ENCODE results near the gene ODAPH. TPM values are rescaled to one million over a fixed set of nuclear protein-coding genes. Genes with fewer than 3 reads are reported as not detected.
A peak's percentile ranks its signal among the peaks of the same experiment; 100 is the strongest.

The ODAPH gene
- polyA plus RNA-seq, 1 of the 3 experiments (the other 2 are of a cell fraction) = 0.03 TPM

DNA sequence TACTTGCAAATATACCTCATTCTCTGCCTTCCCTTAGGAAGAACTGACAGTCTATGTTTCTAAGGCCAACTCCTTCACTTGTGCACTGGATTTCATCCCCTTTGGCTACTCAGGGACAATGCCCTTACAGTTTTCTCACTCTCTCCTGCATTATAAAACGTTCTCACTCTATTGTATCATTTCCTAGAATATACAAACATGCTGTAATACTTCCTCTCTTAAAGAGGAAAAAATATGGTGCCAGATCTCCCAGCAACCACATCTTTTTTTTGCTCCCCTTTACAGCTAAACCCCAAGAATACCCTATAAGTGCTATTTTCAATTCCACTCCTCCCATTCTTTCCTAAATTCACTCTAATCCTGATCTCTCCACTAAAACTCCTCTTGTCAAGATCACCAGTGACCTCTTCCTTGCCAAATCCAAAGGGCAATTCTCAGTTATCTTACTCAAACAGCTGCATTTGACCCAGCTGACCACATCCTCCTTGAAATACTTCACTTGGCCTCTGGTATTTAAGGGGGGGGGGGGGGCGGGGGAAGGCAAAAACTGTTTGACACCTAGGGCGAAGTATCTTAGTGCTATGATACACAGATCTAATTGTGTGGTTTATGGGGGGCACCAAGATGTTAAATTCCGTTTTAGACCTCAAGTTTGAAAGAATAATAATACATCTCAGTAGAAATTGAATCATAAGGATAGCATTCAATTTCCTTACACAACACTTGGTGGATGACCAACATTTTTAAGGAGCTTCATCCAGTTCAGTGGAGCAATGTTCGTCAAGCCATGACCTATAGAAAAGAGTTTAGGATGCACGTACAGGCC is 43.3 kb upstream of the ODAPH start:
- no peak overlapping the region for H3K9ac ChIP-seq
- no peaks in the 10 kb centered on the region for H3F3A ChIP-seq (replicated peaks; ENCODE audit: insufficient read depth)
- peaks cover 22 to 33% of the 10 kb centered on the region in 2 experiments for H3K36me3 ChIP-seq (replicated peaks in 1 of 2; ENCODE audit: control insufficient read depth in 1 of 2, insufficient read depth in 2 of 2, low read length in 1 of 2)
- ChIA-PET CTCF (interaction anchor here (1.3 to 1.6 kb wide), 2 partner anchors 15 to 212 kb away, joined by 4 to 7 read pairs; partner anchors contain the start of gene USO1), POLR2A (no interaction called here)
- no peaks in the 10 kb centered on the region for H3K9me2 ChIP-seq
- DNase-seq = no peak
- no peak for TF ChIP-seq ZBTB33 (IDR thresholded peaks at IDR 0.05; ENCODE audit: borderline replicate concordance, low read depth)
- peak overlapping the region; percentile 90 to 93 for H3K4me3 ChIP-seq (ENCODE audit: low read depth in 2 of 2, low read length in 1 of 2)
- H4K20me1 ChIP-seq (ENCODE audit: insufficient read depth) = no peaks in the 10 kb centered on the region
- peak overlapping the region; percentile 16 to 26; a peak in 2 of 4 replicates for H3K27ac ChIP-seq (ENCODE audit: low read depth in 2 of 2, low read length in 1 of 2)
- H3K79me2 ChIP-seq (ENCODE audit: insufficient read depth) = peaks cover 68% of the 10 kb centered on the region
- H3K4me2 ChIP-seq = peak overlapping the region; percentile 87
- WGBS (ENCODE audit: low lambda C conversion rate) = 63% methylated on average over 6 of the region's 6 CpGs
- peaks cover 0 to 7% of the 10 kb centered on the region in 2 experiments; a peak in 2 of 4 replicates for H3K4me1 ChIP-seq (ENCODE audit: control insufficient read depth in 1 of 2, insufficient read depth in 2 of 2, low read depth in 1 of 2, low read length in 1 of 2)
- H3K9me3 ChIP-seq = no peaks in the 10 kb centered on the region
- H2AFZ ChIP-seq (ENCODE audit: low read depth) = no peak overlapping the region
- no peaks in the 10 kb centered on the region for H3K27me3 ChIP-seq (ENCODE audit: insufficient read depth)

- Histone ChIP-seq H4K20me1 (ENCODE audit: insufficient read depth) (no peaks in the 10 kb centered on the region), H2AFZ (ENCODE audit: low read depth) (peak overlapping the region; percentile 98), H3K27ac (ENCODE audit: low read depth in 2 of 2, low read length in 1 of 2) (peak overlapping the region; percentile 91 to 99), H3K4me3 (ENCODE audit: low read depth in 2 of 2, low read length in 1 of 2) (peak overlapping the region; percentile 90 to 93), H3K9me3 (no peaks in the 10 kb centered on the region), H3K4me2 (peak overlapping the region; percentile 87), H3K36me3 (replicated peaks in 1 of 2; ENCODE audit: control insufficient read depth in 1 of 2, insufficient read depth in 2 of 2, low read length in 1 of 2) (peaks cover 25 to 36% of the 10 kb centered on the region in 2 experiments), H3F3A (replicated peaks; ENCODE audit: insufficient read depth) (no peaks in the 10 kb centered on the region), H3K9ac (peak overlapping the region; percentile 83), H3K4me1 (ENCODE audit: control insufficient read depth in 1 of 2, insufficient read depth in 2 of 2, low read depth in 1 of 2, low read length in 1 of 2) (peaks cover 0 to 7% of the 10 kb centered on the region in 2 experiments; a peak in 2 of 4 replicates), H3K27me3 (ENCODE audit: insufficient read depth) (no peaks in the 10 kb centered on the region), H3K9me2 (no peaks in the 10 kb centered on the region), H3K79me2 (ENCODE audit: insufficient read depth) (peaks cover 67% of the 10 kb centered on the region)
- no peak for DNase-seq
- TF ChIP-seq FOSL2 (IDR thresholded peaks at IDR 0.05; ENCODE audit: borderline replicate concordance, low read depth) = no peak
- ChIA-PET CTCF (interaction anchor here (0.6 to 1.6 kb wide), 3 partner anchors 16 to 1541 kb away, joined by 3 to 7 read pairs (median 4); partner anchors contain the start of gene USO1), POLR2A (interaction anchor here (1.2 to 1.4 kb wide), 3 partner anchors 12 to 29 kb away, joined by 4 to 6 read pairs (median 5); no protein-coding TSS in a partner anchor)
- 2% methylated on average over 12 of the region's 12 CpGs for WGBS (ENCODE audit: low lambda C conversion rate)
These were observed 42.2 kb upstream of the ODAPH start for GRCh38 chr4:75513526-75514130.
